Jurkat, Clone E6-1 (cell line): ENCODE measurements around the gene HOXD8.

ENCODE experiments used
- DNase-seq: peaks from one replicate; pipeline ENCODE4 v3.0.0-alpha.2; 2011; ENCODE audit warnings: low read depth, low spot score
- H3K4me3 ChIP-seq: 2 replicates; pipeline ENCODE4 v1.5.1; 2011; ENCODE audit warnings: mild to moderate bottlenecking, low read length, control low read depth, moderate library complexity

Gene HOXD8

GRCh38 chr2:176162911-176163671, 33.6 kb downstream of the HOXD8 start:
- no peak for DNase-seq
- H3K4me3 ChIP-seq = no peak overlapping the region

- no peak for DNase-seq
- H3K4me3 ChIP-seq = no peak overlapping the region
Observed at GRCh38 chr2:176163672-176164056, 34.2 kb downstream of the HOXD8 start.

GRCh38 chr2:176164201-176164600, 34.7 kb downstream of the HOXD8 start:
- DNase-seq = no peak
- H3K4me3 ChIP-seq = no peak overlapping the region

- no peak overlapping the region for H3K4me3 ChIP-seq
Observed at GRCh38 chr2:176164611-176165369, 35.3 kb downstream of the HOXD8 start.

GRCh38 chr2:176165370-176166050, 36.0 kb downstream of the HOXD8 start:
- DNase-seq = no peak
- H3K4me3 ChIP-seq = no peak overlapping the region

More at GRCh38 chr2:176164611-176165369, 35.3 kb downstream of the HOXD8 start:
- DNase-seq = no peak

- no peak overlapping the region for H3K4me3 ChIP-seq
- DNase-seq = no peak
Observed at GRCh38 chr2:176166272-176166671, 36.8 kb downstream of the HOXD8 start.

GRCh38 chr2:176167398-176167797, 37.9 kb downstream of the HOXD8 start:
- no peak overlapping the region for H3K4me3 ChIP-seq
- DNase-seq = no peak

- no peak for DNase-seq
Observed at GRCh38 chr2:176169181-176169580, 39.7 kb downstream of the HOXD8 start.

GRCh38 chr2:176169711-176170110, 40.2 kb downstream of the HOXD8 start:
- no peak for DNase-seq
- H3K4me3 ChIP-seq = no peak overlapping the region

More at GRCh38 chr2:176169181-176169580, 39.7 kb downstream of the HOXD8 start:
- no peak overlapping the region for H3K4me3 ChIP-seq

- DNase-seq = no peak
- H3K4me3 ChIP-seq = no peak overlapping the region
Observed at GRCh38 chr2:176170602-176171305, 41.2 kb downstream of the HOXD8 start.

- DNase-seq = no peak
- H3K4me3 ChIP-seq = no peak overlapping the region
Observed at GRCh38 chr2:176171351-176172006, 42.0 kb downstream of the HOXD8 start.

GRCh38 chr2:176172007-176172894, 42.7 kb downstream of the HOXD8 start:
- H3K4me3 ChIP-seq = no peak overlapping the region
- DNase-seq = no peak

- no peak overlapping the region for H3K4me3 ChIP-seq
- no peak for DNase-seq
Observed at GRCh38 chr2:176172895-176173566, 43.5 kb downstream of the HOXD8 start.

- H3K4me3 ChIP-seq = no peak overlapping the region
- no peak for DNase-seq
Observed at GRCh38 chr2:176173567-176174381, 44.3 kb downstream of the HOXD8 start.

- H3K4me3 ChIP-seq = peak overlapping the region; percentile 36
- DNase-seq = no peak
Observed at GRCh38 chr2:176174382-176174823, 44.9 kb downstream of the HOXD8 start.

GRCh38 chr2:176174824-176175708, 45.6 kb downstream of the HOXD8 start:
- peak overlapping the region; percentile 36 for H3K4me3 ChIP-seq
- peak; percentile 53 for DNase-seq
